ENCODE measurements around the gene SYNPO2L. TPM values are rescaled to one million over a fixed set of nuclear protein-coding genes. Genes with fewer than 3 reads are reported as not detected.
A peak's percentile ranks its signal among the peaks of the same experiment; 100 is the strongest.

SYNPO2L gene
- total and polyA plus RNA-seq, 2 donors (not counting 1 experiment from before 2014, with no cell fraction given): under 0.01 to 0.27 TPM

DNA sequence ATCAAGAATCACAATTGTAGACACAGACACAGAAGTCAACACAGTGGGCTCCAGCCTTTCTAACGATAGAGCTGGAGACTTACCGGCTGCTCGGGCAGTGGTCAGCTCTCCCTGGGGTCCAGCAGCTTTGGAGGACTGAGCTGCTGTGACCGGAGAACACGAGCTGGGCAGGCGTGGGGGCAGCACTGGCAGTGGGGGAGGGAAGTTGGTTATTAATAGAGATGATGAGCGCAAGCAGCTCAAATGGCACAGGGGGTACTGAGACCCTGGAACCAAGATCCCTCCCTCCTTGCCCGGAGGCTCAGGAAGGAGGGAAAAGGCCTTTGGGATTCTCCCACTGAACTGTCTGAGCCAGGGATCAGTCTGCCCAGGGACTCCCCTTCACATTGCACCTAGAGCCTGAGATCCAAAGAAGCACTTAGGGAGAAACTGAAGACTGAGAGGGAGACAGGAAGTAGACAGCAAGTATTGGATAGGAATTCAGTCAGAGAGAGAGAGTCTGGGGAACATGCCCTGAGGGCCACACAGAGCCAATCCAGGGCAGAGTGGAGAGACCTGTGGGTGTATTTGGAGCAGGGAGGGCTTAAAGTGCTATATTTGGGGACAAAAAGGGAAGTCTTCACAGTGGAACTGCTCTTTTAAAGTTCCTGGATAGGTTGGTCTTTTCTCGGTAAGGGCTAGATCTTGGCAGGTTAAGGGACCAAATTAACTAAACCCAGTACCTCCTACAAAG, 14.3 kb downstream of the SYNPO2L start, which contains the start of gene MYOZ1:
Gene MYOZ1 (minus strand): TSS at position 147 of the 733 bp plus-strand sequence. CDS start 1,457 bp downstream, outside the sequence.
- TF ChIP-seq EZH2 (IDR thresholded peaks at IDR 0.05; ENCODE audit: low read length, missing control alignments): no peak
- TF ChIP-seq, protein P1, sequence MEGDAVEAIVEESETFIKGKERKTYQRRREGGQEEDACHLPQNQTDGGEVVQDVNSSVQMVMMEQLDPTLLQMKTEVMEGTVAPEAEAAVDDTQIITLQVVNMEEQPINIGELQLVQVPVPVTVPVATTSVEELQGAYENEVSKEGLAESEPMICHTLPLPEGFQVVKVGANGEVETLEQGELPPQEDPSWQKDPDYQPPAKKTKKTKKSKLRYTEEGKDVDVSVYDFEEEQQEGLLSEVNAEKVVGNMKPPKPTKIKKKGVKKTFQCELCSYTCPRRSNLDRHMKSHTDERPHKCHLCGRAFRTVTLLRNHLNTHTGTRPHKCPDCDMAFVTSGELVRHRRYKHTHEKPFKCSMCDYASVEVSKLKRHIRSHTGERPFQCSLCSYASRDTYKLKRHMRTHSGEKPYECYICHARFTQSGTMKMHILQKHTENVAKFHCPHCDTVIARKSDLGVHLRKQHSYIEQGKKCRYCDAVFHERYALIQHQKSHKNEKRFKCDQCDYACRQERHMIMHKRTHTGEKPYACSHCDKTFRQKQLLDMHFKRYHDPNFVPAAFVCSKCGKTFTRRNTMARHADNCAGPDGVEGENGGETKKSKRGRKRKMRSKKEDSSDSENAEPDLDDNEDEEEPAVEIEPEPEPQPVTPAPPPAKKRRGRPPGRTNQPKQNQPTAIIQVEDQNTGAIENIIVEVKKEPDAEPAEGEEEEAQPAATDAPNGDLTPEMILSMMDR (conservative IDR thresholded peaks at IDR 0.05 in 1 of 2, IDR thresholded peaks at IDR 0.05 in 1 of 2; ENCODE audit: low read depth in 1 of 2, low read length in 2 of 2): no peak
- Histone ChIP-seq H4K20me1 (ENCODE audit: control insufficient read depth, extremely low read depth, insufficient read depth, low read length) (no peaks in the 10 kb centered on the region), H3K9ac (ENCODE audit: insufficient read depth, low read length) (no peak within 1 kb of the TSS), H3K36me3 (ENCODE audit: control insufficient read depth, insufficient read depth, low read length) (no peaks in the 10 kb centered on the region), H3K4me1 (ENCODE audit: control insufficient read depth, extremely low read depth, insufficient read depth, low read length) (no peaks in the 10 kb centered on the region), H3K27me3 (ENCODE audit: control insufficient read depth, insufficient read depth, low read length) (peaks cover 3% of the 10 kb centered on the region), H3K27ac (ENCODE audit: insufficient read depth, low read length) (no peak within 1 kb of the TSS), H3K4me3 (replicated peaks in 1 of 4; ENCODE audit: control extremely low read depth in 1 of 4, insufficient read depth in 1 of 4, low read depth in 3 of 4, low read length in 4 of 4) (no peak within 1 kb of the TSS), H3K9me3 (ENCODE audit: control insufficient read depth, insufficient read depth, low read depth, low read length) (no peaks in the 10 kb centered on the region), H3K4me2 (ENCODE audit: extremely low read depth, insufficient read depth, low read length) (no peak within 1 kb of the TSS), H3K79me2 (ENCODE audit: control insufficient read depth, insufficient read depth, low read length) (no peaks in the 10 kb centered on the region), H2AFZ (ENCODE audit: low read length) (no peak within 1 kb of the TSS)
- peak in 1 of 2 donors; percentile 10 for DNase-seq (ENCODE audit: low read depth in 2 of 2)

DNA sequence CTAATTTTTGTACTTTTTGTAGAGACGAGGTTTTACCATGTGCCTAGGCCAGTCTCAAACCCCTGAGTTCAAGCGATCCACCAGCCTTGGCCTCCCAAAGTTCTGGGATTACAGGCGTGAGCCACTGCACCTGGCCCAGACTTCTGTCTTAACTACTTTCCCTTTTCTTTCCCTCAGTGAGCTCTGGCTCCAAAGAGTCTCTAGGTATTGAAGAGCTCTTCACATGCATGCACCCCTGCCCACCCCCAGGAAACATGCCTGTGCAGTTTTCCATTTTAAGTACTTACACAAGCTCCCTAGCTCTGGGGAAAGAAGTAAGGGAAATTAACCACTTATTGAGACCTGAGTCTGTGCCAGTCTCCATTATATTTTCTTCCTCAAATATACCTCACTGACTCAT, 16.5 kb downstream of the SYNPO2L start:
- no peak overlapping the region for H2AFZ ChIP-seq (ENCODE audit: low read length)
- H3K4me3 ChIP-seq (replicated peaks in 1 of 4; ENCODE audit: control extremely low read depth in 1 of 4, insufficient read depth in 1 of 4, low read depth in 3 of 4, low read length in 4 of 4): no peak overlapping the region
- H4K20me1 ChIP-seq (ENCODE audit: control insufficient read depth, extremely low read depth, insufficient read depth, low read length): no peaks in the 10 kb centered on the region
- H3K36me3 ChIP-seq (ENCODE audit: control insufficient read depth, insufficient read depth, low read length): no peaks in the 10 kb centered on the region
- no peak overlapping the region for H3K4me2 ChIP-seq (ENCODE audit: extremely low read depth, insufficient read depth, low read length)
- TF ChIP-seq EZH2 (IDR thresholded peaks at IDR 0.05; ENCODE audit: low read length, missing control alignments): no peak
- TF ChIP-seq, protein P1 (conservative IDR thresholded peaks at IDR 0.05 in 1 of 2, IDR thresholded peaks at IDR 0.05 in 1 of 2; ENCODE audit: low read depth in 1 of 2, low read length in 2 of 2): no peak
- H3K4me1 ChIP-seq (ENCODE audit: control insufficient read depth, extremely low read depth, insufficient read depth, low read length): no peaks in the 10 kb centered on the region
- no peak overlapping the region for H3K27ac ChIP-seq (ENCODE audit: insufficient read depth, low read length)
- H3K79me2 ChIP-seq (ENCODE audit: control insufficient read depth, insufficient read depth, low read length): no peaks in the 10 kb centered on the region
- no peak for DNase-seq (ENCODE audit: low read depth in 2 of 2)
- H3K9me3 ChIP-seq (ENCODE audit: control insufficient read depth, insufficient read depth, low read depth, low read length): no peaks in the 10 kb centered on the region
- H3K27me3 ChIP-seq (ENCODE audit: control insufficient read depth, insufficient read depth, low read length): peaks cover 3% of the 10 kb centered on the region
- H3K9ac ChIP-seq (ENCODE audit: insufficient read depth, low read length): no peak overlapping the region

DNA sequence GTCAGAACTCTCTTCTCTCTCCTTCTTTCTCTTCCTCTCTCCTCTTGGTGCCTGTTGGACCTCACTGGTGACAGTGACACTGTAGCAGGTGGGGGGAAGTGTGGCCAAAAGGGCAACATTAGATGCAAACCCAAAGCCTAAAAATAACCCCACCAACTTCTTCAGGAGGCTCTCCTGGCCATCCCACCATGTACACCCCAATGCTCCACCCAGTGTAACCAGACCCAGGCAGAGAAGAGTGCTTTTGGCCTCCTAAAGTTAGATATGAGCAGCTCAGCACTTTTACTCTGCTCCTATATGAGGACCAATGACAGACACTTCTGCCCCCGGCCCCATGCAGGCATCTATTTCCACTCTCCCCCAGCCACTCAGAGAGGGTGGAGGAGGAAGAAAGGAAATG, 20.0 kb downstream of the SYNPO2L start:
- no peak for DNase-seq (ENCODE audit: low read depth in 2 of 2)
- Histone ChIP-seq H2AFZ (ENCODE audit: low read length) (no peak overlapping the region), H3K79me2 (ENCODE audit: control insufficient read depth, insufficient read depth, low read length) (no peaks in the 10 kb centered on the region), H3K27ac (ENCODE audit: insufficient read depth, low read length) (no peak overlapping the region), H3K9me3 (ENCODE audit: control insufficient read depth, insufficient read depth, low read depth, low read length) (no peaks in the 10 kb centered on the region), H3K4me1 (ENCODE audit: control insufficient read depth, extremely low read depth, insufficient read depth, low read length) (no peaks in the 10 kb centered on the region), H3K36me3 (ENCODE audit: control insufficient read depth, insufficient read depth, low read length) (no peaks in the 10 kb centered on the region), H3K4me3 (replicated peaks in 1 of 4; ENCODE audit: control extremely low read depth in 1 of 4, insufficient read depth in 1 of 4, low read depth in 3 of 4, low read length in 4 of 4) (no peak overlapping the region), H3K27me3 (ENCODE audit: control insufficient read depth, insufficient read depth, low read length) (peaks cover 2% of the 10 kb centered on the region), H3K4me2 (ENCODE audit: extremely low read depth, insufficient read depth, low read length) (no peak overlapping the region), H4K20me1 (ENCODE audit: control insufficient read depth, extremely low read depth, insufficient read depth, low read length) (no peaks in the 10 kb centered on the region), H3K9ac (ENCODE audit: insufficient read depth, low read length) (no peak overlapping the region)
- TF ChIP-seq EZH2 (IDR thresholded peaks at IDR 0.05; ENCODE audit: low read length, missing control alignments): no peak
- TF ChIP-seq, protein P1 (conservative IDR thresholded peaks at IDR 0.05 in 1 of 2, IDR thresholded peaks at IDR 0.05 in 1 of 2; ENCODE audit: low read depth in 1 of 2, low read length in 2 of 2): no peak

Data from fibroblast of lung (primary cell).